ENCODE results near the gene TCEA3. TPM values are rescaled to one million over a fixed set of nuclear protein-coding genes. Genes with fewer than 3 reads are reported as not detected.

TCEA3 gene
- total and polyA plus RNA-seq, 2 donors (not counting 3 experiments of a cell fraction or from before 2014, with no cell fraction given), result 1.5 to 3.7 TPM

DNA sequence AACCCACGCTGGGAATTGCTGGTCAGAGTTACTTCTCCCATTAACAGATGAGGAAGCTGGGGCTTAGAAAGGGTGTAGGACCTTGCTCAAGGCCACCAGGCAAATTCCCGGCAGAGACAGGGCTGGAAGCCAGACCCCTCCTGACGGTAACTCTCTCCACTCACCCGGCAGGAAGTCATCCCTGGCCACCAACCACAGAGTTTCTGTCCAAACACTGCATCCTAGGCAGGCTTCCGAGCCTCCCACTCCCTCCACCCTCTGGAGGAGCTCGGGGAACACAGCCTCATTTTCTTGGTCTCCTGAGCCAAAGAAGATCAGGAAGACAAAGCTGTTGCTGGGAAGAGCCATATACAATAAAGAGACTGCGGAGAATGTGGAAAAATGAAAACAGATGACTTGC lies 29.9 kb downstream of the TCEA3 start:
- Histone ChIP-seq H3K9ac (replicated peaks; ENCODE audit: extremely low read depth, insufficient read depth, low read length) (no peak overlapping the region), H3K27ac (ENCODE audit: insufficient read depth, low read depth, low read length) (no peak overlapping the region), H3K4me3 (replicated peaks in 1 of 3; ENCODE audit: insufficient read depth in 1 of 3, low read depth in 1 of 3, low read length in 3 of 3) (no peak overlapping the region), H3K36me3 (ENCODE audit: control insufficient read depth in 2 of 2, extremely low read depth in 1 of 2, insufficient read depth in 2 of 2, low read length in 2 of 2) (no peaks in the 10 kb centered on the region), H3K4me1 (ENCODE audit: control insufficient read depth, extremely low read depth, insufficient read depth, low read length) (peaks cover 15% of the 10 kb centered on the region), H3K9me1 (replicated peaks; ENCODE audit: control insufficient read depth, extremely low read depth, insufficient read depth, low read length) (no peaks in the 10 kb centered on the region), H3K79me2 (ENCODE audit: control insufficient read depth, insufficient read depth, low read length) (no peaks in the 10 kb centered on the region), H2AFZ (ENCODE audit: low read depth, low read length) (no peak overlapping the region), H3K27me3 (ENCODE audit: control insufficient read depth in 2 of 2, insufficient read depth in 2 of 2, low read length in 2 of 2) (no peaks in the 10 kb centered on the region), H3K9me3 (replicated peaks; ENCODE audit: control insufficient read depth, insufficient read depth, low read length) (no peaks in the 10 kb centered on the region), H4K20me1 (replicated peaks; ENCODE audit: control insufficient read depth, extremely low read depth, insufficient read depth, low read length) (no peaks in the 10 kb centered on the region), H3K4me2 (ENCODE audit: insufficient read depth, low read length) (no peak overlapping the region)
- TF ChIP-seq FOS (IDR thresholded peaks at IDR 0.05; ENCODE audit: borderline replicate concordance, insufficient read depth, low read length), result no peak
- TF ChIP-seq MYC (IDR thresholded peaks at IDR 0.05; ENCODE audit: low read depth, low read length), result no peak
- TF ChIP-seq POLR2AphosphoS5 (IDR thresholded peaks at IDR 0.05; ENCODE audit: insufficient read depth, low read depth, low read length), result no peak
- TF ChIP-seq EZH2 (IDR thresholded peaks at IDR 0.05; ENCODE audit: borderline replicate concordance, low read depth, low read length, severe bottlenecking), result no peak
- no peak for TF ChIP-seq POLR2A (IDR thresholded peaks at IDR 0.05; ENCODE audit: low read depth, low read length)
- TF ChIP-seq, protein P1, sequence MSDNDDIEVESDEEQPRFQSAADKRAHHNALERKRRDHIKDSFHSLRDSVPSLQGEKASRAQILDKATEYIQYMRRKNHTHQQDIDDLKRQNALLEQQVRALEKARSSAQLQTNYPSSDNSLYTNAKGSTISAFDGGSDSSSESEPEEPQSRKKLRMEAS (IDR thresholded peaks at IDR 0.05; ENCODE audit: insufficient read depth, insufficient read length), result no peak
- ChIA-PET POLR2A (interaction anchor here (0.9 to 1.4 kb wide), 2 partner anchors 8 to 50 kb away, joined by 4 to 5 read pairs; partner anchors contain the start of gene HNRNPR), CTCF (interaction anchor here (0.8 to 2.4 kb wide), 6 partner anchors 9 to 102 kb away, joined by 3 to 30 read pairs (median 4); partner anchors contain the start of genes HNRNPR and ZNF436)
- intact Hi-C loops (cut with micrococcal nuclease), result loop anchor here (1.0 kb wide), 1 partner anchor 10 kb away; no protein-coding TSS in a partner anchor
- dilution Hi-C loops (cut with MboI; ENCODE audit: extremely low pct_ligation_motif_present, low sequenced_read_pairs), result no loop called here
- no peak for DNase-seq (ENCODE audit: low read depth, low spot score)
- FAIRE-seq, result no peak
- BruUV-seq (replicated peaks), result no TSS peak

DNA sequence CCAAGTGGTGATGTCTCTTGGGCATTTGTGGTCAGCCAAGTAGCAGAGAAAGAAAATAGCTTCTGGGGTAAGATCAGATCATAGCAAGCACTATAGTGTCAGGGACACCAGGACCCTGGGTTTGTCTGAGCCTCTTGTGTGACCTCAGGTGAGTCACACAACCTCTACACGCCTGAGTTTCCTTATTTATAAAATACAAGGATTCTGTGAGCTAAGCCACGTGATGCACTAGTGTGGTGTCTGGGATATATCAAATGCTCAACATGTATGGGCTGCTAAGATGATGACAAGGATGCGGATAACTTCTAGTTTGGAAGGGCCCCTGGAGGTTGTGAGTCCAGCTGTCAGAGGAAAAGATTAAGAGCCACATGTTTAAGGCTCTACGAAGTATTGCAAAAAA lies 30.4 kb downstream of the TCEA3 start:
- POLR2A ChIA-PET, result interaction anchor here (0.9 to 1.4 kb wide), 2 partner anchors 9 to 50 kb away, joined by 4 to 5 read pairs; partner anchors contain the start of gene HNRNPR
- no peaks in the 10 kb centered on the region for H3K36me3 ChIP-seq (ENCODE audit: control insufficient read depth in 2 of 2, extremely low read depth in 1 of 2, insufficient read depth in 2 of 2, low read length in 2 of 2)
- peaks cover 15% of the 10 kb centered on the region for H3K4me1 ChIP-seq (ENCODE audit: control insufficient read depth, extremely low read depth, insufficient read depth, low read length)
- no peaks in the 10 kb centered on the region for H4K20me1 ChIP-seq (replicated peaks; ENCODE audit: control insufficient read depth, extremely low read depth, insufficient read depth, low read length)
- FAIRE-seq (peak; percentile 63), DNase-seq (ENCODE audit: low read depth, low spot score) (peak; percentile 25)
- H3K9me3 ChIP-seq (replicated peaks; ENCODE audit: control insufficient read depth, insufficient read depth, low read length), result no peaks in the 10 kb centered on the region
- H3K4me3 ChIP-seq (replicated peaks in 1 of 3; ENCODE audit: insufficient read depth in 1 of 3, low read depth in 1 of 3, low read length in 3 of 3), result no peak overlapping the region
- intact Hi-C loops (cut with micrococcal nuclease) (loop anchor here (1.0 kb wide), 1 partner anchor 10 kb away; no protein-coding TSS in a partner anchor), dilution Hi-C loops (cut with MboI; ENCODE audit: extremely low pct_ligation_motif_present, low sequenced_read_pairs) (no loop called here)
- BruUV-seq (replicated peaks), result no TSS peak
- CTCF ChIA-PET, result interaction anchor here (0.8 to 2.4 kb wide), 7 partner anchors 9 to 103 kb away, joined by 3 to 30 read pairs (median 4); partner anchors contain the start of genes HNRNPR and ZNF436
- no peaks in the 10 kb centered on the region for H3K79me2 ChIP-seq (ENCODE audit: control insufficient read depth, insufficient read depth, low read length)
- no peak overlapping the region for H2AFZ ChIP-seq (ENCODE audit: low read depth, low read length)
- no peak overlapping the region for H3K4me2 ChIP-seq (ENCODE audit: insufficient read depth, low read length)
- no peak overlapping the region for H3K27ac ChIP-seq (ENCODE audit: insufficient read depth, low read depth, low read length)
- TF ChIP-seq MYC (IDR thresholded peaks at IDR 0.05; ENCODE audit: low read depth, low read length) (no peak), EZH2 (IDR thresholded peaks at IDR 0.05; ENCODE audit: borderline replicate concordance, low read depth, low read length, severe bottlenecking) (no peak), GATA2 (IDR thresholded peaks at IDR 0.05; ENCODE audit: insufficient read depth, insufficient read length, low read depth, low read length) (no peak), FOS (IDR thresholded peaks at IDR 0.05; ENCODE audit: borderline replicate concordance, insufficient read depth, low read length) (no peak), POLR2AphosphoS5 (IDR thresholded peaks at IDR 0.05; ENCODE audit: insufficient read depth, low read depth, low read length) (no peak), POLR2A (IDR thresholded peaks at IDR 0.05; ENCODE audit: low read depth, low read length) (no peak), JUN (IDR thresholded peaks at IDR 0.05; ENCODE audit: borderline replicate concordance, insufficient read depth, insufficient read length, low read depth) (no peak)
- TF ChIP-seq, protein P1 (IDR thresholded peaks at IDR 0.05; ENCODE audit: insufficient read depth, insufficient read length), result no peak
- TF ChIP-seq, protein P2, sequence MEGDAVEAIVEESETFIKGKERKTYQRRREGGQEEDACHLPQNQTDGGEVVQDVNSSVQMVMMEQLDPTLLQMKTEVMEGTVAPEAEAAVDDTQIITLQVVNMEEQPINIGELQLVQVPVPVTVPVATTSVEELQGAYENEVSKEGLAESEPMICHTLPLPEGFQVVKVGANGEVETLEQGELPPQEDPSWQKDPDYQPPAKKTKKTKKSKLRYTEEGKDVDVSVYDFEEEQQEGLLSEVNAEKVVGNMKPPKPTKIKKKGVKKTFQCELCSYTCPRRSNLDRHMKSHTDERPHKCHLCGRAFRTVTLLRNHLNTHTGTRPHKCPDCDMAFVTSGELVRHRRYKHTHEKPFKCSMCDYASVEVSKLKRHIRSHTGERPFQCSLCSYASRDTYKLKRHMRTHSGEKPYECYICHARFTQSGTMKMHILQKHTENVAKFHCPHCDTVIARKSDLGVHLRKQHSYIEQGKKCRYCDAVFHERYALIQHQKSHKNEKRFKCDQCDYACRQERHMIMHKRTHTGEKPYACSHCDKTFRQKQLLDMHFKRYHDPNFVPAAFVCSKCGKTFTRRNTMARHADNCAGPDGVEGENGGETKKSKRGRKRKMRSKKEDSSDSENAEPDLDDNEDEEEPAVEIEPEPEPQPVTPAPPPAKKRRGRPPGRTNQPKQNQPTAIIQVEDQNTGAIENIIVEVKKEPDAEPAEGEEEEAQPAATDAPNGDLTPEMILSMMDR (IDR thresholded peaks at IDR 0.05; ENCODE audit: extremely low read depth in 1 of 2, insufficient read depth in 1 of 2, low read depth in 1 of 2, low read length in 2 of 2), result no peak
- no peaks in the 10 kb centered on the region for H3K9me1 ChIP-seq (replicated peaks; ENCODE audit: control insufficient read depth, extremely low read depth, insufficient read depth, low read length)
- no peaks in the 10 kb centered on the region for H3K27me3 ChIP-seq (ENCODE audit: control insufficient read depth in 2 of 2, insufficient read depth in 2 of 2, low read length in 2 of 2)
- H3K9ac ChIP-seq (replicated peaks; ENCODE audit: extremely low read depth, insufficient read depth, low read length), result no peak overlapping the region
